GM18870 (cell line): Measurements from ENCODE around the gene RAB22A.

Experiments used
- ATAC-seq: cut with Tn5 transposase; IDR thresholded peaks from one replicate; pipeline ENCODE4 v1.9.1; 2021; ENCODE audit warnings: moderate library complexity; ENCODE audit not compliant: unreplicated experiment

Gene RAB22A, protein sequence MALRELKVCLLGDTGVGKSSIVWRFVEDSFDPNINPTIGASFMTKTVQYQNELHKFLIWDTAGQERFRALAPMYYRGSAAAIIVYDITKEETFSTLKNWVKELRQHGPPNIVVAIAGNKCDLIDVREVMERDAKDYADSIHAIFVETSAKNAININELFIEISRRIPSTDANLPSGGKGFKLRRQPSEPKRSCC

DNA sequence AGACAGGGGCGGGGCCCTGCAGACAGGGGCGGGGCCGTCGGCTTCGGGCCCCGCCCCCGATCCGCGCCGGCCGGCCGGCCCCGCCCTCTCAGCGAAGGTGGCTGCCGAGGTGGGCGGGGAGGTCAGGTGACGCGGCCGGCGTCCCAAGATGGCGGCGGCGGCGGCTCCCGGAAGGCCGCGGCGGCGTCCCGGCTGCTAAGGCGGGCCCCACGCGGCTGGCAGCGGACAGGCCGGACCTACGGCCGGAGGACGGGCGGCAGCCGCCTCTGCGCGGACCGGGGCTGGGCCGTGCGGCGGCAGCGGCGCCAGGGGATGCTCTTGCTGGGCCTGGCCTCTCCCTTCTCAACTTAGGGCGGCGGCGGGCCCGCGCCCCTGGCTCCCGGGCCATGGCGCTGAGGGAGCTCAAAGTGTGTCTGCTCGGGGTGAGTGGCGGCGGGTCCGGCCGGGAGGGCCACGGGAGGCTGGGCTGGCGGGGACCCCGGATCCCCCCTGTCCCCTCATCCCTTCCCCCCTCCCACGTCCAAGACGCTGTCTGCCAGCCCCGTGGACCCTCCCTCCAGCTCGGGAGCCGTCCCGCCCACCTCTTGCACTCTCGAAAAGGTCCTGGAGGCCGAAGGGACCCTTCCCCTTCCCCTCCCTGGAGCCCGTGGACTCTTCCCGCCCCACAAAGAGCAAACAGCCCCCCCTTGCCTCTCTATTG, at the start of gene RAB22A:
TSS of gene RAB22A (plus strand) at position 125 of the 700 bp plus-strand sequence. CDS start at position 387, 262 bp downstream.
- ATAC-seq, result peak; percentile 43

DNA sequence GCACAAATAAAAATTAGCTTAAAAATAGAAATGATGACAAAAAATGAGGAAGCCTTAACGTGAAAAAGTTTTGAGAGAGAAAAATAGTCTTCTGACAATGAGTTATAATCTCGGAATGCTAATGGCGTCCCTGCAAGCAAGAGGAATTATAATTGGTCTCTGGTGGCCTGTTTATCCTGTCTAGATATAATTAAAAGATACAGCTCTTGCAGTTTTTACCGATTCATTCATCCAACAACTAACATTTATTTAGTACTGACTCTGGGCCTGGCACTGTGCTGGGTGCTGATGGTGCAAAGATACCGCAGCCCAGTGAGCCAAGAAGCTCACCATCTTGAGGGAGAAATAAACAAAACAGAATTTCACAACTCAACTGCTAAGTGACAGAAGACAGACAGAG, 49.5 kb upstream of the RAB22A start:
- ATAC-seq, result no peak

DNA sequence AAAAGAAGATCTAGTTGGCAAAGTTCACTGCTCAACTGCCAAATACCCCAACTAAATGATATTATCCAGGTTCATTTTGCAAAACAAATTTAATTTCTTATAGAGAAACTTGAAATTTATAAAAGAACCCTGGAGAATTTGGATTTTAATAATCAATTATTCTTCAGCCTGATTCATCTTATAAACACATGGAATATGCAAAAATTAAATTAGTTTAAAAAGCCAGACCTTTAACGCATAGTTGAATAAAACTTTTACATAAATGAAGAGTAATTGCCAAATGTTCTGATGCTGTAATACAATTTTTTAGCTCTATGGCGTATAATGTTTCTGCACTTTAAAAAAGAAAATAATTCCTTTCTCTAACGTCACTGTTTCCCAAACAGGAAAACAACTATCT, 47.9 kb upstream of the RAB22A start:
- ATAC-seq, result no peak

DNA sequence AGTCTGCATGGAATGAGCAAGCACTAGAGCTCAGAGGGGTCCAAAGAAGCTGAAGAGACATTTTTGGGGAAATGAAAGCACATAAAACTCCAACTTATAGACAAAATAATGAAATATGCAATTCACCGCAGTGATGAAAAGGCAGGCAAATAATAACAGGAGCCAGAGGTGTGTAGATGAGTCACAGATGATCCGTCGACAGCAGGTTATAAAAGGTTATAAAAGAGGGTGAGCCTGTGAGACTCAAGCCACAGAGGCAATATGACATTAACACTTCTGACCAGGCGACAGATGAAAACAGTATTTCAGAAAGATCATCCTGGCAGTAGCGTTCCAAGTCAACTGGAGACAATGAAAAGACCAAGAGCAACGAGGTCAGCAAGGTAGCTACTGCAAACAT, 45.2 kb upstream of the RAB22A start:
- ATAC-seq, result no peak

DNA sequence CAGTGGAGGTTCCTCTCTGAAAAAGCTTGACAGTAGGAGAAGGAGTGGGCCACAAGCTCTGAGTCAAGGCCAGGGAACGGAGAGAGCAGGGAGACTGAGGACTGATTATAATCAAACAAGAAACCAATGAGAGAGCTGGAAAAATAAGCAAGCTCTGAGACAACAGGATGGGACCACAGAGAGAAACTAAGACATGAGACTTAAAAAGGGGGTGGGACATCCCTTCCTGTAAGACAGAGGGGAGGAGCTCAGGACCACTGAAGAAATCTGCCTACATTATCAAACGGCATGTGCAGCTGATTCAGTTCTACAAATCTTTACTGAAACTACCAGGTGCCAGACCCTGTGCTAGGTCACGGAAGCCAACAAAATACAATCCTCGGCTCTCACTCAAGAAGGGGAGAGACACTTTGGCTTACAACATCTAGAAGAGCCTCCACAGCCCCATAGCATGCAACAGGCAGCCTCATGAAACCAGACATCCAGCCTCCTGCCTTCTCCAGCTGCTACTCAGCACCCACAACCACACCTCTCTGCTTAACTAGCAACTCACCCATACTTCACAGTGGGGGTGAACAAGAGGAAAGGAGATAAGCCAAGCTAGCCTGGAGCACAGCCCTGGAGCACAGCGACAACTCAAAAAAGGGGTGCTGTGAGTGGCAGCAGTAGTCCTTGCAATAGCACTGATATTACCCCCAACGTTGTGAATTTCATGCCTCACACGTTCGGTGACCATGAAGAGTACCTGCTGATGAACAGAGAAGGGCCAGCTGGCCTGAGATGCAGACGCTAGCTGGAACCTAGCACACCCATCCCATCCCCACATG, 41.9 kb upstream of the RAB22A start:
- no peak for ATAC-seq

DNA sequence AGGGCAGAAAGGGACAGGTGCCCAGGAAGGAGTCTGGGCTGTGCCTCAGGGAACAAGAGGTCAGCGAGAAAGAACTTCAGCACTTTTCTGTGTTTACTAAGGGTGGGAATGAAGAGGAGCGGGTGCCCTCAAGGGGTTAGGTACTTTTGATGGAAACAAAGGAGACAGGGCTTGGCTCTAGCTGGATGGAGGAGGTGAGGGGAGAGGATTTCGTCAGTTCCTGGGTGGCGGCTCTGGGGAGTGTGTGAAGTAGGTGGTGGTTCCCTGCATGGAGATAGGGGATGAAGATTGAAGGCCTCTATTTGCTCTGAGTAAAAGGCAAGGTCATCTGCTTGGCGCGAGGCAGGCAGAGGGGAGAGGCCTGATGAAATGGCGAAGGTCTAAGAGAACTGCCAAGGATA, 41.1 kb upstream of the RAB22A start:
- ATAC-seq, result no peak

DNA sequence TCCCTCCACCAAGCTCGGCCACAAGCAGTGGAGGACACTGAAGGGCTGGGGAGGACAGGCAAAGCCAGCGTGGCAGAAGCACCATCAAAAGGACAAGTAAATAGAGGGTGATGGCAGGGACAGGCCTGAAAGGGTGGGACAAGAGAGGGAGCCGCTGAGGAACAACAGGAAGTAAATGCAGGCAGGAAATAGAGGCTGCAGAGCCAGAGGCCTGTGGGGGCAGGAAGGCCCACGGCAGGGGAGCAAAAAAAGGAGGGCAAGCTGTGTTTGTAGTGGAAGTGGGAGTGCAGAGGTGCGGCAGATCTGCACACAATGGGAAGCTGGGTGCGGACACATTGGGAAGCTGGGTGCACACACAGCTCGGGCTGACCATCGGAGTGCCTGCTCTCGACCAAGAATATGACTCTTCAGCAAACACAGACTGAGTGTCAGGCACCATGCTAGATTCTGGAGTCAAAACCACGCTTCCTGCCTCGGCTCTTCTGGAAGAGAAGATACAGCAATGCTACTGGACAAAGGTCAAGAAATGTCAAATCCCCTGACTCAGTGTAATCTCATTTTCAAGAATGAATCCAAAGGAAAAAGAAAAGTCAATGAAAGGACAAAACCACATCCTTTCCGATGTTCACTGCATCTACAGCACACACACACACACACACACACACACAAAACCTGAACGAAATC, 40.4 kb upstream of the RAB22A start:
- no peak for ATAC-seq

DNA sequence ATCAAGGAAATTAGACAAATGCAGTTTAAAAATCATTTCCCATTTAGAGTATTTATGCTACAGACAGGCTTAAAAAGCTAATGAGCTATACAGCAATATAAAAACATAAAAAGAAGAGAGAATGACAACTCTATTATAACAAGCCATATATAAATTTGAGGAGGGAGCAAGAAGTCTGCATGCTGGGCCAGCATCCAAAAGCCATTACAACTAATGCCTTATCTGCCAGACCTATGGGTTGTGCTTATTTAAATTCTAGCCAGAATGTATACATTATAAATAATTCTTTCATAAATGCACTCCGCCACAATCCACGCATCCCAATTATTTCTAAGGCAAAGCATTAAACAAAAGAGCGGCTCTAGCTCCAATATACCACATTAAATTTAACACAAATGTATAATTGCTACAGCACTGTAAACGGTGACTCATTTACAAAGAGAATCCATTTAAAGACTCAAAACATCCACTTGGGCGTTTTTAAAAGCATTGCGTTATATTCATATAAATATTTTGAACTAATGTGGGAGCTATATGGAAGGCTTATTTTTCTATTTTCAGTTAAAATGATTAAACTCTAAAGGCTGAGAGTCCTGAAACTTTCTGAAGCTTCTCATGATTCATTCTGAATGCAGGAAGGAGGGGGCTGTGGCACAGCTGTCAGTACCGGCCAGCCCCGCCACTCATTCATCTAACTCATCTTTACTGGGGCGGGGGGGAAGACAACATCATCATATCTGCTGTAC, 37.7 kb upstream of the RAB22A start:
- ATAC-seq, result no peak

DNA sequence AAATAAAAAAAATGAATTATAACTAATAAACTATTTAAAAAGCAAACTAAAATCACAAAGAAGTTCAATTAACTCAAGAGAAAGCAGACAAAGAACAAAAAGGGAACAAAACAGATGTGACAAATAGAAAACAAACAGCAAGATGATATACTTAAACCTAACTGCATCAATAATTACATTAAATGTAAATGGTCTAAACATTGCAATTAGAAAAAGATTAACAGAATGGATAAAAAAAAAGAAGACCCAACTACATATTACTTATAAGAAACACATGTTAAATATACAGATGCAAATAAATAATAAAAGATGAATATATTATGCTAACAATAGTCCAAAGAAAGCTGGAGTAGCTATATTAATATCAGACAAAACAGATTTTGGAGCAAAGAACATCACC, 35.1 kb upstream of the RAB22A start:
- ATAC-seq, result no peak

DNA sequence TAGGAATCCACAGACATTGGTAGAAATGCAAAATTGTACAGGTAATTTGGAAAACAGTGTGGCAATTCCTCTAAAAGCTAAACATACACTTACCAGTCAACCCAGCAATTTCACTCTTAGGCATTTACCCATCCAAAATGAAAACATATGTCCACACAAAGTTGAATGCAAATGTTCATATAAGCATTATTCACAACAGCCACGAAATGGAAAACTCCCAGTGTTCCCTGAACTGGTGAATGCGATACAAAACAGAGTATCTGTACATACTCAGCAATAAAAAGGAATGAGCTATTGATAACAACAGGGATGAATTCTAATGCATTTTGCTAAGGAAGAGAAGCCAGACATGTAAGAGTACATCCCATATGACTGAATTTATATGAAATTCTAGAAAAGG, 32.4 kb upstream of the RAB22A start:
- ATAC-seq, result no peak

DNA sequence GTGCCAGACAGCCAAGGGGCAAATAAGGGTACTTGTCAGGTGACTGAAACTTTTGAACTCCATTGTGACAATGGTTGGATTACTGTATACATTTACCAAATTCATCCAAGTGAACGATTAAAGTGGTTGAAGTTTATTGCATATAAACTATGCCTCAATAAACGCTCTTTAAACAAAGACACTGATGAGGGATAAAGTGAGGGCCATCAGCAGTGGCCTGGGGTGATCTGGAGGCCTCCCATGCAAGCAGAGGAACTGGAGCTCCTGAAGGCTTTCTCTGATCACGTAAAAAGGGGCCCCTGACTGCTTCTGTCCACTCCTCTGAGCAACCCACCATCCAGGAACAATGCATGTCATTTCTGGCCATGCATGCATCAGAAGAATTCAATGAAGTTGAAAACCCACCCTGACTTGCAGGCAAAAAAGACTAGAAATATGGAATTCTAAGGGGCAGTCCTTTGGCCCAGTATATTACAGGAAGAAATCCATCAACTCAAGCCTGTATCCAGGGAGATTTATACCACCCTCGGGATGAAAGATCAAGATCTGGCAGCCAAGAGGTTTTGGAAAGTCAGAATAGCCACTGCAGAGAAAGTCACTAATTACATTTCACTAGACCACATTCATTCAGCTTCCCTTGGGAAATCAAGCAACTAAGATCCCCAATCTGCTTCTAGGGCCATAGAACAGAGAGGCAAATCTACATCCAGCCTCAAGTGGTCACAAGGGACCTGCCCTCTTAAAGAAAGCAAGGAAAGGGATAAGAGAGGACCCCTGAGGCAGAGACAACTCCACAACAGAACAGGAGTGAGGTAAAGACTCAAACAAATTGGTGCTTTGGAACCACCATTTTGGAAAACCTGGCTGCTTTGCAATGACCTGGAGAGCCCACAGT, 31.7 kb upstream of the RAB22A start:
- no peak for ATAC-seq

DNA sequence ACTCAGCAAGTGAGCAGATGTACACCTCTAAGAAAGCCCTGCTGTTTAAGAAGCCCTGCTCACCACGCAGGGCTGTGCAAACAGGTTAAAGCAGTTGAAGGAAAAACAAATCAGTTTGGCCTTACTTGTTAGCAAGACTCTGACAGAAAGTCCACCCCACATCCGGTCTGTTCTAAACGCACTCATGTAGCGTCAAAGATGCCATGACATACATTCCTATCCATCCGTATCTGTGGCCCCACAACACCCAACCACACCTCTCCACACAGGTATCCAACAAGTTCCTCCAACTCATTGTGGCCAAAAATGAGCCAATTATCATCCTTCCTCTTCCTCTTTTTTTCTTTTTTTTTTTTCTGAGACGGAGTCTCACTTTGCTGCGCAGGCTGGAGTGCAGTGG, 22.8 kb upstream of the RAB22A start:
- ATAC-seq, result no peak

DNA sequence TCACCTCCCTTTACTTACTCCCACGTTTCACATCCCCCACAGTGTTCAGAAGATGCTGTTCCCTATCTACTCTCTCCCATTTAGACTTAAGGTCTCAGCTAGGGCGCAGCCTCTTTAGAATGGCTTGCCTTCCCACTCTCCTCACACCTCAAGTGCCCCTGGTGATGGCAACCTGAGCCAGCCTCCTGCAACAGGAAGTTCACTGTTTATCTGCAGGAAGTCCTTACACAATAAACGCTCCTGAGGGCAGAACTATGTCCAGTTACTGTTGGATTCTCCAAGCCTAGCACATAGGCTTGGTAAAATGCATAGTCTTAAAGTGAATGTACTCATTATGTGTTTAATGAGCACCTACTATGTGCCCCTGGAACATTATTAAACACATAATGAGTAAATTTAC, 21.9 kb upstream of the RAB22A start:
- ATAC-seq, result no peak

DNA sequence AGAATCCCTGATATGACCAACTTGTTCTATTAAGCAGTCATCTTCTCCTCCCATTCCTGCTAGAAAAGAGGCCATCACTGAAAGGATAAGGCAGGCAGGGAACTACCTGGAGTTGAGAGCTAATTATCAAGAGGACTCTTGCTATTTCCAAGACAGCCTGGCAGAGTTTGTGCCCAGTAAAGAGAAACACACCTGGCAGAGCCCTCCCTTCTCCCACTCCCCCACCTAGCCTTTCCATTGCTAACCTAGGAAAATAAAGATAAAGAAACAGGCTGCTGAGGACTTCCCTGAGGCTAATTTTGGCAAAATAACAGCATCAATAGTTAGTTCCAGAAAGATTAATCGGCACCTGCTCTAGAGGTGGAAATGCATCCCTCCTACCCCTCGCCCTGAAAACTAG, 20.4 kb upstream of the RAB22A start:
- no peak for ATAC-seq

DNA sequence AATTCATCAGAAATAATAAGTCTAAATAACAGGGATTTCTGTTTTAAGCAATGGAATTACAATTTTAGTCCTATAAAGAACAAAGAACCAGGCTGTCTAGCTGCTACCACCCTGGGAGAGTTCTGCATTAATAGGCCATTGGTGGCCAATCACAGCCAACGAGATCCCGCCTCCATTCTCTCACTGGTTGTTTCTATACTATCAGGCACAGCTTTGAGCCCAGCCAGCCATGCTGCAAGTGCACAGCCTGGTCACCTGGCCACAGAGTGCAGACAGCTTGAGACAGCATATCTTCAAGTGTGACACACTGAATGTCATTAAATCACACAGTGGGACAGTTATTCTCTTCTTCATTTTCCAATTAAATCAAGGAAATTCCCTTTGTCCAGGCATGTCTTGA, 16.1 kb upstream of the RAB22A start:
- no peak for ATAC-seq

DNA sequence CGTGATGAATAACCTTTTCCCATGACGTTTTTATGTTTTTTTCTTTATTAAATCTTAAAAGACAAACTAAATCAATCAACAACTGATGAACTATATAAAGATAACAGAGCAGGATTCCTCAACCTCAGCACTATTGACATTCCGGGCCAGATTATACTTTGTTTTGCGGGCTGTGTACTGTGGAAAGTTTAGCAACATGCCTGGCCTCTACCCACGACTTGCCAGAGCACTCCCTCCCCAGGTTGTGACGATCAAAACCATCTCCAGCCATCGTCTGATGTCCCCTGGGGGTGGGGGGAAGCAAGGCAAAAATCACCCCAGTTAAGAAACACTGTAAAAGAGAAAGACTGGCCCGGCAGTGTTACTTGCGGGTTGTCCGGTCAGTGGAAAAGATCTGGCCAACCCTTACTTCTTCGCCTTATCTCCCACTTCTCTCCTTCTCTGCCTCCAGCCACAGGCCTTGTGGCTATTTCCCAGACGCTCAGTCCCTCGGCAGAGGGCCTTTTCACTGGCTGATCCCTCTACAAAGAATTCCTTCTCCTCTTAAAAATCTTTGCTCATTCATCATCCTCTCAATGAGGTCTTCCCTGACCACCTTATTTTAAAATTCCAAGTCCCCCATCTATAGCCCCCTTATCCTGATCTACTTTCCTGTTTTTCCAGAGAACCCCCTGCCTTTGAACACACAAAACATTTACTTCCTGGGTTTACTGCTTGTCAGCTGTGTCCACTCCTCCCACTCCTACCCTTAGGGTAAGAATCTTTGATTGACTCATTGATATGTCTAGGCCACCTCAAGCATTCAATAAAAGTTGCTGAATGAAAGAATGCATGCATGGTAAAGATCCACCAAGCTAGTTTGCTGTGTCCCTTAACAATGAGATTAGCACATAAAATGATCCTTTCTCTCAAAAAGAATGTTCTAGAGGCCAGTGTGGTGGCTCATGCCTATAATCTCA, 14.7 kb upstream of the RAB22A start:
- ATAC-seq, result no peak

DNA sequence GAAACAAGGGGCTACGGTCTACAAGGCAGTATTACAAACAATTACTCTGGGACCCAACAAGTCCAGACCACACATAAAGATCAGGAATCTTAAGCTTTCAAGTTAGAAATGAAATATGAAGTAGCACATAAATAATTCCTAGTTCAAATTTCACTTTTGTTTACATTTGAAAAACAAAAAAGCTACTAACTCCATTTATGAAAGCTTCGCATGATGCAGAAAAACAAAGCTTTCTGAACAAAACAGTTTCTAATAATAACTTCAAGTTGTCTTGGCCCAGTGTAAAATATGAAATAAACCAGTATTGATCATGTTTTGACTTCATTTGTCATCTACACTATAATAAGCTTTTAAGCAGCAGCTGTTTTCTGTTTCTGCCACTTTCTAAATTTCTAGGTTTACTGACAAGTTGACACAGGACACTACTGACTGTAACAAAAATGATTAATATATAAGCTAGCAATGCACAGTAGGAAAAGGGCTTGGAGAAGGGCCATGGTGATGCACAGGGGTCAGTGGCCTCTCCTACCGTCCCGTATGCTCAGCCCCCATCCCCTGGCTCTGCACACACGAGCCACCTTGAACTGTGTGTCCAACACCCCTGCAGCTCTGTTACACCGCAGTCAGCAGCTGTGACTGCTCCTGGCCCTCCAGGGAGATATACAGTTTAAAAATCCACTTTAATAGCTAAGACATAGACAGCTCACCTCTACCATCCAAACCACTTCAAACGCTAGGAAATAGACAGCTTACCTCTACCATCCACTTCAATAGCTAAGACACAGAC, 13.3 kb upstream of the RAB22A start:
- ATAC-seq, result no peak

DNA sequence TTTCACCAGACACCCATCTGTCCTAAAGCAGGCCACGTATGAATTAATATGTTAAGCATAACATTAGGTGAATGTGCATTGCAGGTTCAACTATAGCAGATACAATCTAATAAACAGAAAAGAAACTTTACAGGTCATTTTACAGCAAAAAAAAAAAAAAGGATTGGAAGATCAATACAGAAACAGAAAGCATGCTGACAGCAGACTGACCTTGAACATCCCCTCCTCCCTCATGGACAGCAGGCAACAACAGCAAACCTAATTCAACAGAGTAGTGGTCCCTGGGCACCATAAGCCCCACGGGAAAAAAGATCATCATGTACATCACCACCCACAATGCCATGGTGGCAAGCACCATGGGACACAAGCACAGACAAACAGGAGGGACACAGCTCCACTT, 12.1 kb upstream of the RAB22A start:
- no peak for ATAC-seq
